ENCODE measurements around the gene ZNF597.

Gene ZNF597, protein sequence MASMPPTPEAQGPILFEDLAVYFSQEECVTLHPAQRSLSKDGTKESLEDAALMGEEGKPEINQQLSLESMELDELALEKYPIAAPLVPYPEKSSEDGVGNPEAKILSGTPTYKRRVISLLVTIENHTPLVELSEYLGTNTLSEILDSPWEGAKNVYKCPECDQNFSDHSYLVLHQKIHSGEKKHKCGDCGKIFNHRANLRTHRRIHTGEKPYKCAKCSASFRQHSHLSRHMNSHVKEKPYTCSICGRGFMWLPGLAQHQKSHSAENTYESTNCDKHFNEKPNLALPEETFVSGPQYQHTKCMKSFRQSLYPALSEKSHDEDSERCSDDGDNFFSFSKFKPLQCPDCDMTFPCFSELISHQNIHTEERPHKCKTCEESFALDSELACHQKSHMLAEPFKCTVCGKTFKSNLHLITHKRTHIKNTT

DNA sequence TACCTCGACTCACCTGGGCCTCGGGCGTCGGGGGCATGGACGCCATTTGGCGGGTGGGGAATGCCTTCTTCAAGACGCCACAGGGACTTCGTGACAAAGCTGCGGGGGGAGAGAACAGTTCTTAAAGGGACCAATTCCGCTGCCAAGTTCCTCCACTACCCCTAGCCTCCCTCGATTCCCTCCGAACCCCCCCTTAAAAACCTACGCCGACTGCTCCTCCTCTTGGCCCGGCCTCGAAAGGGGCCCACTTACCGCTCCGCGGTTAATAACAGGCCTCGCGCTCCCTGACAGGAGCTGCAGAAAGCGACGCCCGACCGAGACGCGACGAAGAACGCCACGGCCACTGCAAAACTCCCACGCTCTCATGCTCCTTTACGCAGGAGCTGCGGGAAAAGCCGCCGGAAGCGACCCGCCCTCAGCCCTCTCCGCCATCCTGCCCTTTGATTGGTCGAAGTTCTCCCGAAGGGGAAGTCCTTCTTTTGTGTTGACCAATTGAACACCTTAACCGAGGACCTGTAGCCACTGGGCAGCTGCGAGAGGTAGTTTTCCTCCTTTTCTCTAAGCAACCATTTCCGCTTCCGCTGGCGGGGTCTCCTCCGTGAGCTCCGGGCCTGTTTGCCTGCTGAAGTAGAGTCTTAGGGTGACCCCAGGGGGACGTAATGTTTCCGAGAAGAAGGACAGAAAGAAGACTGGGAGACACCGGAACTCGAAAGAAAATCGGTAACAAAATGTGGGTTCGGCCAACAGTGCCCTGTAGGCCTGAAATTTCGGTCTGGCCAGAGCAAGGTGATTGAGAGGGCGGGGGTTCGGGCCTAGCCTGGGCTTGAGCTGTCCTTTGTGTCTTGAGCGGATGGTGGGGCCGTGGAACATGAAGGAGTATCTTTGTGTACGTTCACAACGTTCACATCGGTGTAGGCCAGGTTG is at the start of gene ZNF597, which contains the start of gene NAA60:
TSS of gene ZNF597 (minus strand) at position 397 of the 924 bp plus-strand sequence. CDS start at position 46, 351 bp downstream.
TSS of gene NAA60 (plus strand) at position 573 of the 924 bp plus-strand sequence. CDS start 32,548 bp downstream, outside the sequence.
- TF ChIP-seq, protein P1, sequence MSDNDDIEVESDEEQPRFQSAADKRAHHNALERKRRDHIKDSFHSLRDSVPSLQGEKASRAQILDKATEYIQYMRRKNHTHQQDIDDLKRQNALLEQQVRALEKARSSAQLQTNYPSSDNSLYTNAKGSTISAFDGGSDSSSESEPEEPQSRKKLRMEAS (IDR thresholded peaks at IDR 0.05; ENCODE audit: low read depth, low read length), result peak; percentile 68
- TF ChIP-seq MYC (IDR thresholded peaks at IDR 0.05; ENCODE audit: low read depth, low read length), result no peak; the same call in 1 of the 2 replicates
- peak; percentile 28 for TF ChIP-seq POLR2A (IDR thresholded peaks at IDR 0.05; ENCODE audit: extremely low read depth, insufficient read length)
- DNase-seq (ENCODE audit: low read depth), result peak; percentile 95
- H3K4me3 ChIP-seq (ENCODE audit: low read depth, low read length), result peak within 1 kb of the TSS; percentile 95

DNA sequence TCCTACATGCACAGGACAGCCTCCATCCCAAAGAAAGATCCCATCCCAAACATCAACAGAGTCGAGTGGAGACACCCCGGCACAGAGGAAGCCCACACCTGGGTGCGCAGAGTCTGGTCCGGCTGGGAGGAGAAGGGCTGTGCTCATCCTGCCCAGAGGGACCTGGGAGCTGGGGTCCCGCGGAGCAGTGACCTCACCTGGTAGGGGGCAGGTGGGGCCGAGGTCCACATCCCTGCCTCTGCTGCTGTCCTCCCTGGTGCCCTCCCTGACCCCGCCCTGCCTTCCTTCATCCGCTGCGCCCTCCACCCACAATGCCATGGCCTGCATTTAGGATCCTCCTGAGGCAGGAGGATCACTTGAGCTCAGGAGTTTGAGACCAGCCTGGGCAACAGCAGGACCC is 49.1 kb upstream of the ZNF597 start:
- DNase-seq (ENCODE audit: low read depth), result no peak
- TF ChIP-seq MYC (IDR thresholded peaks at IDR 0.05; ENCODE audit: low read depth, low read length) (no peak), POLR2A (IDR thresholded peaks at IDR 0.05; ENCODE audit: extremely low read depth, insufficient read length) (no peak)
- TF ChIP-seq, protein P1 (IDR thresholded peaks at IDR 0.05; ENCODE audit: low read depth, low read length), result no peak
- TF ChIP-seq, protein P2, sequence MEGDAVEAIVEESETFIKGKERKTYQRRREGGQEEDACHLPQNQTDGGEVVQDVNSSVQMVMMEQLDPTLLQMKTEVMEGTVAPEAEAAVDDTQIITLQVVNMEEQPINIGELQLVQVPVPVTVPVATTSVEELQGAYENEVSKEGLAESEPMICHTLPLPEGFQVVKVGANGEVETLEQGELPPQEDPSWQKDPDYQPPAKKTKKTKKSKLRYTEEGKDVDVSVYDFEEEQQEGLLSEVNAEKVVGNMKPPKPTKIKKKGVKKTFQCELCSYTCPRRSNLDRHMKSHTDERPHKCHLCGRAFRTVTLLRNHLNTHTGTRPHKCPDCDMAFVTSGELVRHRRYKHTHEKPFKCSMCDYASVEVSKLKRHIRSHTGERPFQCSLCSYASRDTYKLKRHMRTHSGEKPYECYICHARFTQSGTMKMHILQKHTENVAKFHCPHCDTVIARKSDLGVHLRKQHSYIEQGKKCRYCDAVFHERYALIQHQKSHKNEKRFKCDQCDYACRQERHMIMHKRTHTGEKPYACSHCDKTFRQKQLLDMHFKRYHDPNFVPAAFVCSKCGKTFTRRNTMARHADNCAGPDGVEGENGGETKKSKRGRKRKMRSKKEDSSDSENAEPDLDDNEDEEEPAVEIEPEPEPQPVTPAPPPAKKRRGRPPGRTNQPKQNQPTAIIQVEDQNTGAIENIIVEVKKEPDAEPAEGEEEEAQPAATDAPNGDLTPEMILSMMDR (IDR thresholded peaks at IDR 0.05; ENCODE audit: low read depth, low read length), result no peak
- H3K4me3 ChIP-seq (ENCODE audit: low read depth, low read length), result no peak overlapping the region

DNA sequence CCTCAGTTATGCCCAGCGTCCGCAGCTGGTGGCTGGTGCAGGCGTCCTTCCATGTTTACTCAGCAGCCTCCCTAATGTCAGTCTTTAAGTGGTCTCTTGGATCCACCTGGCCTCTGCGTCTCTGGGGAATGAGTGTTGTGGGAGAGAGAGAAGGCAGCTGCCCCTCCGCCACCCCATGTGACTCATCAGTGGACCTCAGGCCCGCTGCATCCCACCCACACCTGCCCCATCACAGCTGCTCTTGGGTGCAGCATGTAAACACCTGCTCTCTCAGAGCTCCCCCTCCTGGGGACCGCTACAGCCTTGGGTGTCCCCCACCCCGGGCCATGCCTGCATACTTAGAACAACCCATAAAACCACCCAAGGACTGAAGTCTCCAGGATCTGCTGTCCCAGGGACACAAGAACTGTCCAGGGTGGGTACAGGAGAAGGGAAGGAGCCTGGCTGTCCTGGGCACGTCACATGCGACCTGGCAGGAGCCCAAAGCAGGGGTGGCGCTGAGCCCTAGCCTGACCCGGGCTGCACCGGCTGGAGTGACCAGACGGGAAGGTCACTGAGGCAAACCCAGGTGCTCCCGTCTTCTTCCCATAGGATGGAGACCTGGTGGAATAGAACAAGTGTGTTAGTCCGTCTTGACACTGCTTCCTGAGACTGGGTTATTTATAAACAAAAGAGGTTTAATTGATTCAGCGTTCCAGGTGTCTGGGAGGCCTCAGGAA is 47.8 kb upstream of the ZNF597 start:
- TF ChIP-seq, protein P2 (IDR thresholded peaks at IDR 0.05; ENCODE audit: low read depth, low read length), result no peak
- no peak for TF ChIP-seq POLR2A (IDR thresholded peaks at IDR 0.05; ENCODE audit: extremely low read depth, insufficient read length)
- TF ChIP-seq, protein P1 (IDR thresholded peaks at IDR 0.05; ENCODE audit: low read depth, low read length), result no peak
- DNase-seq (ENCODE audit: low read depth), result peak; percentile 30
- no peak overlapping the region for H3K4me3 ChIP-seq (ENCODE audit: low read depth, low read length)

DNA sequence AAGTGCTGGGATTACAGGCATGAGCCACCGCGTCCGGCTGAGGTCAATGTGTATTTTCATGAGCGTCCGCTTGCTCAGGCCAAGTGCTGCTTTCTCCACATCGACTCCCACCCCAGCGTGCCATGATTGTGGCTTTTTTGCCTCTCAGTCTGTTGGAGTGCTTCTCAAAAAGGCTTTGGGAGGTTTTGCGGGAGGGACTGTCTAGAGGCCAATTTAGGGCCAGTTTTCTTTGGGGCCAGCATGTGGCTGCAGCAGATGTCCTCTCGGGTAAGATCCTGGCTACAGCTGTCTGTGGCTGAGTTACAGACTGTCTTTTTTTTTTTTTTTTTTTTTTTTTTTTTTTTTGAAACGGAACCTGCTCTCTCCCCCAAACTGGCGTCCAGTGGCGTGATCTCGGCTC is 45.5 kb upstream of the ZNF597 start:
- no peak overlapping the region for H3K4me3 ChIP-seq (ENCODE audit: low read depth, low read length)
- TF ChIP-seq, protein P2 (IDR thresholded peaks at IDR 0.05; ENCODE audit: low read depth, low read length), result no peak
- TF ChIP-seq, protein P1 (IDR thresholded peaks at IDR 0.05; ENCODE audit: low read depth, low read length), result no peak
- TF ChIP-seq POLR2A (IDR thresholded peaks at IDR 0.05; ENCODE audit: extremely low read depth, insufficient read length) (no peak), MYC (IDR thresholded peaks at IDR 0.05; ENCODE audit: low read depth, low read length) (no peak)
- DNase-seq (ENCODE audit: low read depth), result no peak

DNA sequence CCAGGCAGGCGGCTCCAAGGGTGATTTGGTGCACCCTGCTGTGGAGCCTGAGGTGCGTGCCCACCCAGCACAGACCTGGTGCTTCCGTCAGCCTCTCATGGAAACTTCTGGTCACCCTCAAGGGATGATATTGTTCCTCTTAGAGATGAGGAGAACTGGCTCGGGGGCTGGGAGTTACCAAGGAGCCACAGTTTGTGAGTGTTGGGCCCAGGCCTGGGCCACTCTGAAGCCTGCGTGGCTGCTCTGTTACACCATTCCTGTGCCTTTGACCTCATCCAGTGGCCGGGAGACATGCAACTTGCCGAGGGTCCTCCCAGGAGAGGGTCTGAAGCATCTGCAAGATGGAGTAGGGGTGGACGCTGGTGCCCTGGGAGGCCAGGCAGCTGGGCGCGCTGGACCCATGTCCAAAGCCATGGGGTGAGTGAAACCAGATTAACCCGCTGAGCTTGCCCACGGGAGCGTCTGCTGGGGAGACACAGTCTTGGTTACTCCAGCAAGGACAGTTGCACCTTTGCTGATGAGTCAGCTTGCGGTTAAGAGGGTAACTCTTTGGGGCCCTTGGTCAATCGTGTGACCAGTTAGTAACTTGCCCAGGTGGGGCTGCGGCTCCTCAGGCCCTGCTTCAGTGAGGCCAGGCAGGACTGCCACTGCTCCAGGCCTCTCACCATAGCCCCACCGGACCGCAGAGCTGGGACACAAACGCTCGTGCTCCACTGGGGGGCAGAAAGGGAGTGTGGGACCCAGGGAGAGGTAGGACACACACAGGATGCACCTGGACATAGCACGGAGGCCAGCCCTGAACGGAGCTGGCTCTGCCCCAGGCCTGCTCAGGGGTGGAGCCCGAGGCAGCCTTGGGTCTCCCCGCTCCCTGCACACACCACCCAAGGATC is 44.5 kb upstream of the ZNF597 start:
- DNase-seq (ENCODE audit: low read depth), result no peak
- no peak overlapping the region for H3K4me3 ChIP-seq (ENCODE audit: low read depth, low read length)
- TF ChIP-seq, protein P1 (IDR thresholded peaks at IDR 0.05; ENCODE audit: low read depth, low read length), result no peak
- TF ChIP-seq POLR2A (IDR thresholded peaks at IDR 0.05; ENCODE audit: extremely low read depth, insufficient read length), result no peak
- TF ChIP-seq MYC (IDR thresholded peaks at IDR 0.05; ENCODE audit: low read depth, low read length), result no peak
- TF ChIP-seq, protein P2 (IDR thresholded peaks at IDR 0.05; ENCODE audit: low read depth, low read length), result no peak
